ENCODE results near the gene RNASEH2B.

GRCh38 chr13:50936679-50937078 is 27.1 kb downstream of the RNASEH2B start:
- TF ChIP-seq CTCF (IDR thresholded peaks at IDR 0.05; ENCODE audit: low read length) = no peak
- no peak for TF ChIP-seq EZH2phosphoT487 (IDR thresholded peaks at IDR 0.05; ENCODE audit: low read length)
- TF ChIP-seq EZH2 (optimal IDR thresholded peaks at IDR 0.05; ENCODE audit: low read depth, low read length) = no peak

All from MM.1S (cell line).